PC-9 (cell line): ENCODE measurements around the gene SGMS1.
"Not testable (repeated sequence)": the region's sequence is repeated elsewhere in the genome, so short reads cannot be mapped to it uniquely, and the experiment has no call there.

Experiments used
- CTCF ChIP-seq: fragments of 200-600 bp; sonication (generic); conservative IDR thresholded peaks from 2 replicates; pipeline ENCODE4 v1.6.1; 2017; ENCODE audit warnings: mixed run types, antibody characterized with exemption, mild to moderate bottlenecking, moderate library complexity
- EZH2 ChIP-seq: fragments of 200-600 bp; sonication (generic); IDR thresholded peaks from 2 replicates; pipeline ENCODE4 v1.8.0; 2017; ENCODE audit warnings: antibody characterized with exemption, low read depth

DNA sequence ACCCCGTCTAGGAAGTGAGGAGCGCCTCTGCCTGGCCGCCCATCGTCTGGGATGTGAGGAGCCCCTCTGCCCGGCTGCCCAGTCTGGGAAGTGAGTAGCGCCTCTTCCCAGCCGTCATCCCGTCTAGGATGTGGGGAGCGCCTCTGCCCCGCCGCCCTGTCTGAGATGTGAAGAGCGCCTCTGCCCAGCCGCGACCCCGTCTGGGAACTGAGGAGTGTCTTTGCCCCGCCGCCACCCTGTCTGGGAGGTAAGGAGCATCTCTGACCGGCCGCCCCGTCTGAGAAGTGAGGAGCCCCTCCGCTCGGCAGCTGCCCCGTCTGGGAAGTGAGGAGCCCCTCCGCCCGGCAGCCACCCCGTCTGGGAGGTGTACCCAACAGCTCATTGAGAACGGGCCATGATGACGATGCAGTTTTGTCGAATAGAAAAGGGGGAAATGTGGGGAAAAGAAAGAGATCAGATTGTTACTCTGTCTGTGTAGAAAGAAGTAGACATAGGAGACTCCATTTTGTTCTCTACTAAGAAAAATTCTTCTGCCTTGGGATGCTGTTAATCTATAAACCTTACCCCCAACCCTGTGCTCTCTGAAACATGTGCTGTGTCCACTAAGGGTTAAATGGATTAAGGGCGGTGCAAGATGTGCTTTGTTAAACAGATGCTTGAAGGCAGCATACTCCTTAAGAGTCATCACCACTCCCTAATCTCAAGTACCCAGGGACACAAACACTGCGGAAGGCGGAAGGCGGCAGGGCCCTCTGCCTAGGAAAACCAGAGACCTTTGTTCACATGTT, 267.9 kb downstream of the SGMS1 start:
- TF ChIP-seq CTCF, EZH2: not testable (repeated sequence)
